ENCODE results near the gene CTSS.
"Not testable (repeated sequence)": the region's sequence is repeated elsewhere in the genome, so short reads cannot be mapped to it uniquely, and the experiment has no call there.

Gene CTSS

GRCh38 chr1:150799089-150799488, 33.5 kb upstream of the CTSS start:
- TF ChIP-seq EZH2phosphoT487 (IDR thresholded peaks at IDR 0.05; ENCODE audit: low read length) (no peak), CTCF (IDR thresholded peaks at IDR 0.05; ENCODE audit: low read length) (no peak), EZH2 (optimal IDR thresholded peaks at IDR 0.05; ENCODE audit: low read depth, low read length) (no peak)

GRCh38 chr1:150798525-150798924, 32.9 kb upstream of the CTSS start:
- no peaks in the 10 kb centered on the region for H3F3A ChIP-seq (ENCODE audit: insufficient read depth, low read length)
- no peaks in the 10 kb centered on the region for H3K79me2 ChIP-seq (ENCODE audit: low read length)
- H3K9me3 ChIP-seq (replicated peaks; ENCODE audit: insufficient read depth, low read length) = no peaks in the 10 kb centered on the region
- H3K9me2 ChIP-seq (replicated peaks; ENCODE audit: insufficient read depth, low read length) = no peaks in the 10 kb centered on the region
- H3K27ac ChIP-seq (ENCODE audit: low read length) = no peak overlapping the region
- no peaks in the 10 kb centered on the region for H3K27me3 ChIP-seq (replicated peaks; ENCODE audit: insufficient read depth, low read length)
- no peaks in the 10 kb centered on the region for H4K20me1 ChIP-seq (ENCODE audit: insufficient read depth, low read length)
- TF ChIP-seq EZH2 (optimal IDR thresholded peaks at IDR 0.05; ENCODE audit: low read depth, low read length) (no peak), EZH2phosphoT487 (IDR thresholded peaks at IDR 0.05; ENCODE audit: low read length) (no peak), CTCF (IDR thresholded peaks at IDR 0.05; ENCODE audit: low read length) (no peak)
- no peak overlapping the region for H3K4me2 ChIP-seq (ENCODE audit: low read depth, low read length)
- no peak overlapping the region for H3K9ac ChIP-seq (ENCODE audit: low read length)
- H3K36me3 ChIP-seq (replicated peaks; ENCODE audit: insufficient read depth, low read length) = no peaks in the 10 kb centered on the region
- no peak overlapping the region for H2AFZ ChIP-seq (ENCODE audit: low read length)
- no peak for DNase-seq
- H3K4me1 ChIP-seq (ENCODE audit: low read length) = no peaks in the 10 kb centered on the region
- no peak overlapping the region for H3K4me3 ChIP-seq (ENCODE audit: low read length)

More at GRCh38 chr1:150799089-150799488, 33.5 kb upstream of the CTSS start:
- Histone ChIP-seq H3K9ac (ENCODE audit: low read length) (no peak overlapping the region), H3K27me3 (replicated peaks; ENCODE audit: insufficient read depth, low read length) (no peaks in the 10 kb centered on the region), H3F3A (ENCODE audit: insufficient read depth, low read length) (no peaks in the 10 kb centered on the region), H3K4me2 (ENCODE audit: low read depth, low read length) (no peak overlapping the region), H3K4me3 (ENCODE audit: low read length) (no peak overlapping the region), H3K36me3 (replicated peaks; ENCODE audit: insufficient read depth, low read length) (no peaks in the 10 kb centered on the region), H3K9me3 (replicated peaks; ENCODE audit: insufficient read depth, low read length) (no peaks in the 10 kb centered on the region), H3K4me1 (ENCODE audit: low read length) (no peaks in the 10 kb centered on the region), H4K20me1 (ENCODE audit: insufficient read depth, low read length) (no peaks in the 10 kb centered on the region), H3K9me2 (replicated peaks; ENCODE audit: insufficient read depth, low read length) (no peaks in the 10 kb centered on the region), H2AFZ (ENCODE audit: low read length) (no peak overlapping the region), H3K27ac (ENCODE audit: low read length) (no peak overlapping the region), H3K79me2 (ENCODE audit: low read length) (no peaks in the 10 kb centered on the region)
- no peak for DNase-seq

GRCh38 chr1:150796374-150796773, 30.8 kb upstream of the CTSS start:
- H3K27me3 ChIP-seq (replicated peaks; ENCODE audit: insufficient read depth, low read length) = no peaks in the 10 kb centered on the region
- H4K20me1 ChIP-seq (ENCODE audit: insufficient read depth, low read length) = no peaks in the 10 kb centered on the region
- no peak overlapping the region for H3K4me3 ChIP-seq (ENCODE audit: low read length)
- no peak for DNase-seq
- H3K27ac ChIP-seq (ENCODE audit: low read length) = no peak overlapping the region
- no peak overlapping the region for H3K4me2 ChIP-seq (ENCODE audit: low read depth, low read length)
- no peak overlapping the region for H3K9ac ChIP-seq (ENCODE audit: low read length)
- H3K9me2 ChIP-seq (replicated peaks; ENCODE audit: insufficient read depth, low read length) = no peaks in the 10 kb centered on the region
- no peaks in the 10 kb centered on the region for H3K9me3 ChIP-seq (replicated peaks; ENCODE audit: insufficient read depth, low read length)
- H2AFZ ChIP-seq (ENCODE audit: low read length) = no peak overlapping the region
- no peak for TF ChIP-seq EZH2 (optimal IDR thresholded peaks at IDR 0.05; ENCODE audit: low read depth, low read length)
- no peak for TF ChIP-seq CTCF (IDR thresholded peaks at IDR 0.05; ENCODE audit: low read length)
- no peak for TF ChIP-seq EZH2phosphoT487 (IDR thresholded peaks at IDR 0.05; ENCODE audit: low read length)
- H3K79me2 ChIP-seq (ENCODE audit: low read length) = no peaks in the 10 kb centered on the region
- no peaks in the 10 kb centered on the region for H3K36me3 ChIP-seq (replicated peaks; ENCODE audit: insufficient read depth, low read length)
- no peaks in the 10 kb centered on the region for H3K4me1 ChIP-seq (ENCODE audit: low read length)
- H3F3A ChIP-seq (ENCODE audit: insufficient read depth, low read length) = no peaks in the 10 kb centered on the region

GRCh38 chr1:150793778-150794177, 28.2 kb upstream of the CTSS start:
- not testable (repeated sequence) for H3K9ac ChIP-seq (ENCODE audit: low read length); H4K20me1 ChIP-seq (ENCODE audit: insufficient read depth, low read length); H2AFZ ChIP-seq (ENCODE audit: low read length); DNase-seq; H3K27ac ChIP-seq (ENCODE audit: low read length); H3F3A ChIP-seq (ENCODE audit: insufficient read depth, low read length); H3K36me3 ChIP-seq (replicated peaks; ENCODE audit: insufficient read depth, low read length); H3K27me3 ChIP-seq (replicated peaks; ENCODE audit: insufficient read depth, low read length); H3K4me2 ChIP-seq (ENCODE audit: low read depth, low read length); H3K4me3 ChIP-seq (ENCODE audit: low read length); H3K9me2 ChIP-seq (replicated peaks; ENCODE audit: insufficient read depth, low read length); H3K9me3 ChIP-seq (replicated peaks; ENCODE audit: insufficient read depth, low read length); H3K4me1 ChIP-seq (ENCODE audit: low read length); H3K79me2 ChIP-seq (ENCODE audit: low read length)

Data from MM.1S (cell line).